Neural cell (in vitro differentiated cells): ENCODE measurements around the gene TPD52L1. TPM values are rescaled to one million over a fixed set of nuclear protein-coding genes. Genes with fewer than 3 reads are reported as not detected.

Experiments
- H2AFZ ChIP-seq: fragments of 200-600, 300-800 bp; sonication (generic), shearing (Covaris generic); 2 replicates; pipeline ENCODE4 v1.6.0; 2014; ENCODE audit warnings: low read depth, mild to moderate bottlenecking, antibody characterized with exemption, low read length, moderate library complexity
- H3F3A ChIP-seq: fragments of 200-600 bp; shearing (Covaris generic); 2 replicates; pipeline ENCODE4 v1.6.1; 2016; ENCODE audit warnings: mild to moderate bottlenecking, moderate library complexity, mixed read lengths, antibody characterized with exemption, low read length; ENCODE audit not compliant: insufficient read depth, poor library complexity, severe bottlenecking
- H3K27ac ChIP-seq: fragments of 200-600, 300-800 bp; sonication (generic), shearing (Covaris generic); 2 replicates; pipeline ENCODE4 v1.5.1; 2014; ENCODE audit warnings: mild to moderate bottlenecking, low read length, moderate library complexity
- H3K27me3 ChIP-seq: fragments of 300-800, 200-600 bp; sonication (generic), shearing (Covaris generic); 2 replicates; pipeline ENCODE4 v1.6.0; 2014; ENCODE audit warnings: mild to moderate bottlenecking, low read depth, low read length, moderate library complexity; ENCODE audit not compliant: insufficient read depth
- H3K36me3 ChIP-seq: fragments of 300-800, 200-600 bp; sonication (generic), shearing (Covaris generic); 2 replicates; pipeline ENCODE4 v1.5.1; 2014; ENCODE audit warnings: mild to moderate bottlenecking, antibody characterized with exemption, low read length, moderate library complexity; ENCODE audit not compliant: insufficient read depth
- H3K4me2 ChIP-seq: fragments of 300-800, 200-600 bp; sonication (generic), shearing (Covaris generic); 2 replicates; pipeline ENCODE4 v1.6.0; 2014; ENCODE audit warnings: mild to moderate bottlenecking, low read length
- H3K4me3 ChIP-seq: fragments of 300-800, 200-600 bp; sonication (generic), shearing (Covaris generic); 2 replicates; pipeline ENCODE4 v1.5.1; 2014; ENCODE audit warnings: mild to moderate bottlenecking, low read length, moderate library complexity
- H3K79me2 ChIP-seq: fragments of 200-600 bp; shearing (Covaris generic); replicated peaks from 2 replicates; pipeline ENCODE4 v1.6.0; 2014; ENCODE audit warnings: mild to moderate bottlenecking, low read length, moderate library complexity; ENCODE audit not compliant: insufficient read depth
- H3K9ac ChIP-seq: fragments of 300-800, 200-600 bp; sonication (generic), shearing (Covaris generic); 2 replicates; pipeline ENCODE4 v1.6.1; 2016; ENCODE audit warnings: mild to moderate bottlenecking, low read length, mixed read lengths
- H3K9me2 ChIP-seq: fragments of 200-600 bp; shearing (Covaris generic); 2 replicates; pipeline ENCODE4 v1.6.1; 2016; ENCODE audit warnings: mild to moderate bottlenecking, low read length, mixed read lengths; ENCODE audit not compliant: insufficient read depth
- H3K9me3 ChIP-seq: fragments of 200-600, 300-800 bp; sonication (generic), shearing (Covaris generic); 2 replicates; pipeline ENCODE4 v1.6.1; 2016; ENCODE audit warnings: mild to moderate bottlenecking, mixed run types, low read length, moderate library complexity, mixed read lengths
- H4K20me1 ChIP-seq: fragments of 200-600 bp; shearing (Covaris generic); 2 replicates; pipeline ENCODE4 v1.6.1; 2016; ENCODE audit warnings: mild to moderate bottlenecking, mixed run types; ENCODE audit not compliant: insufficient read depth
- EP300 ChIP-seq: fragments of 450-650 bp; conservative IDR thresholded peaks from 2 replicates; pipeline ENCODE4 v1.6.1; 2014; ENCODE audit warnings: antibody characterized with exemption, mild to moderate bottlenecking, moderate library complexity; ENCODE audit not compliant: poor library complexity, severe bottlenecking
- EZH2 ChIP-seq: fragments of 200-600, 300-800 bp; shearing (Covaris generic), sonication (generic); IDR thresholded peaks from 2 replicates; pipeline ENCODE4 v1.6.1; 2014; ENCODE audit warnings: antibody characterized with exemption, low read length, borderline replicate concordance, mild to moderate bottlenecking; ENCODE audit not compliant: insufficient read depth, poor library complexity, severe bottlenecking
- MXI1 ChIP-seq: fragments of 450-650 bp; conservative IDR thresholded peaks from 2 replicates; pipeline ENCODE4 v1.6.1; 2014; ENCODE audit warnings: antibody characterized with exemption, mild to moderate bottlenecking; ENCODE audit not compliant: poor library complexity, severe bottlenecking
- POLR2AphosphoS5 ChIP-seq: IDR thresholded peaks from 2 replicates; pipeline ENCODE4 v1.6.1; 2012
- RAD21 ChIP-seq: fragments of 450-650 bp; conservative IDR thresholded peaks from 2 replicates; pipeline ENCODE4 v1.6.1; 2014; ENCODE audit warnings: antibody characterized with exemption, mild to moderate bottlenecking, moderate library complexity
- SMC3 ChIP-seq: fragments of 450-650 bp; conservative IDR thresholded peaks from 2 replicates; pipeline ENCODE4 v1.6.1; 2014; ENCODE audit warnings: antibody characterized with exemption, mild to moderate bottlenecking, moderate library complexity; ENCODE audit not compliant: poor library complexity
- TAF1 ChIP-seq: IDR thresholded peaks from 2 replicates; pipeline ENCODE4 v1.6.1; 2012; ENCODE audit warnings: low read depth
- polyA plus RNA-seq: library from polyadenylated mRNA; depleted of rRNA; stranded (reverse); fragments of >200 nt; gene quantifications from 2 replicates; pipeline ENCODE4 v1.2.3, GENCODE V29; 2014
- TF ChIP-seq, protein P1 (sequence below): IDR thresholded peaks from 2 replicates; pipeline ENCODE4 v1.6.1; 2012; ENCODE audit warnings: borderline replicate concordance
- TF ChIP-seq, protein P2 (sequence below): fragments of 450-650 bp; IDR thresholded peaks from 2 replicates; pipeline ENCODE4 v1.5.1; 2014; ENCODE audit warnings: antibody characterized with exemption, mild to moderate bottlenecking, moderate library complexity; ENCODE audit not compliant: poor library complexity, severe bottlenecking

TPD52L1 gene
- polyA plus RNA-seq, 1 donor from 2014 or later: 8.9 TPM

DNA sequence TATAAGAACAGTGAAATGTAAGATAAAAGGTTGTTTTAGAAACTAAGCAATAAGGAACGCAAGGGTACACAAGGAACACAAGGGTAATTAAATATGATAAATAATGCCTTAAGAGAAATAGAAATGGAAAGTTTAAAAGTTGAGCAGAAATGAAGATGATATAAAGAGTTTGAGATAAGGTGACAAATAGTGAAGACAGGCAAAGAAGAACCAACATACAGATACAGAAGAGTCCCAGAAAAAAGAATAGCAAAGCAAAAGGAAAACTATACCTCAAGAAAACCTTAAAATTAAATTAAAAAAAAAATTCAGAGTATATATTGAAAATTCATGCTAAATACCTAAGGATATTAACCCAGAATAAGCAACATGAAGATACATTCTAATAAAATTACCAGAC lies 131.8 kb downstream of the TPD52L1 start:
- no peaks in the 10 kb centered on the region for H3K27me3 ChIP-seq

DNA sequence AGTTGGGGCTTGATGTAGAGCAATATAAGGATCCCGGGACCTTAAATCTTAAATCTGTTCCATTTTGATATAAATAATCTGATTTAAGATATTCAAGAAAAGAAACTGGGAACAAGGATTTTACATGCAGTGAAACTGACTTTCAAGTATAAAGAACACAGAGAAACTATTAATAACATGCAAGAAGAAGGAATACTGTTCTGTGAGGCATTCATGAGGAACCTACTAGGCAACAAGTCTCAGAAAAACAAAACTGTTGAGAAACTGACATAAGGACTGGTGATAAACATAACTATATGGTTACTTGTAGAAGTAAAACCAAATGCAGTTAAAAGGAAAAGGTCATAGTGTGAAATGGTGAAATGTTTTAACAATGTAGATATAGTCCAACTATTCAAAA lies 132.4 kb downstream of the TPD52L1 start:
- Histone ChIP-seq H3F3A (no peaks in the 10 kb centered on the region), H2AFZ (no peak overlapping the region), H3K9ac (no peak overlapping the region), H3K27me3 (no peaks in the 10 kb centered on the region), H3K9me3 (no peaks in the 10 kb centered on the region), H4K20me1 (no peaks in the 10 kb centered on the region), H3K27ac (no peak overlapping the region), H3K4me2 (no peak overlapping the region), H3K79me2 (no peaks in the 10 kb centered on the region), H3K36me3 (peaks cover 5% of the 10 kb centered on the region), H3K4me3 (no peak overlapping the region), H3K9me2 (no peaks in the 10 kb centered on the region)
- TF ChIP-seq POLR2AphosphoS5: no peak
- TF ChIP-seq SMC3: no peak
- no peak for TF ChIP-seq TAF1
- TF ChIP-seq, protein P1, sequence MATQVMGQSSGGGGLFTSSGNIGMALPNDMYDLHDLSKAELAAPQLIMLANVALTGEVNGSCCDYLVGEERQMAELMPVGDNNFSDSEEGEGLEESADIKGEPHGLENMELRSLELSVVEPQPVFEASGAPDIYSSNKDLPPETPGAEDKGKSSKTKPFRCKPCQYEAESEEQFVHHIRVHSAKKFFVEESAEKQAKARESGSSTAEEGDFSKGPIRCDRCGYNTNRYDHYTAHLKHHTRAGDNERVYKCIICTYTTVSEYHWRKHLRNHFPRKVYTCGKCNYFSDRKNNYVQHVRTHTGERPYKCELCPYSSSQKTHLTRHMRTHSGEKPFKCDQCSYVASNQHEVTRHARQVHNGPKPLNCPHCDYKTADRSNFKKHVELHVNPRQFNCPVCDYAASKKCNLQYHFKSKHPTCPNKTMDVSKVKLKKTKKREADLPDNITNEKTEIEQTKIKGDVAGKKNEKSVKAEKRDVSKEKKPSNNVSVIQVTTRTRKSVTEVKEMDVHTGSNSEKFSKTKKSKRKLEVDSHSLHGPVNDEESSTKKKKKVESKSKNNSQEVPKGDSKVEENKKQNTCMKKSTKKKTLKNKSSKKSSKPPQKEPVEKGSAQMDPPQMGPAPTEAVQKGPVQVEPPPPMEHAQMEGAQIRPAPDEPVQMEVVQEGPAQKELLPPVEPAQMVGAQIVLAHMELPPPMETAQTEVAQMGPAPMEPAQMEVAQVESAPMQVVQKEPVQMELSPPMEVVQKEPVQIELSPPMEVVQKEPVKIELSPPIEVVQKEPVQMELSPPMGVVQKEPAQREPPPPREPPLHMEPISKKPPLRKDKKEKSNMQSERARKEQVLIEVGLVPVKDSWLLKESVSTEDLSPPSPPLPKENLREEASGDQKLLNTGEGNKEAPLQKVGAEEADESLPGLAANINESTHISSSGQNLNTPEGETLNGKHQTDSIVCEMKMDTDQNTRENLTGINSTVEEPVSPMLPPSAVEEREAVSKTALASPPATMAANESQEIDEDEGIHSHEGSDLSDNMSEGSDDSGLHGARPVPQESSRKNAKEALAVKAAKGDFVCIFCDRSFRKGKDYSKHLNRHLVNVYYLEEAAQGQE: no peak
- TF ChIP-seq, protein P2, sequence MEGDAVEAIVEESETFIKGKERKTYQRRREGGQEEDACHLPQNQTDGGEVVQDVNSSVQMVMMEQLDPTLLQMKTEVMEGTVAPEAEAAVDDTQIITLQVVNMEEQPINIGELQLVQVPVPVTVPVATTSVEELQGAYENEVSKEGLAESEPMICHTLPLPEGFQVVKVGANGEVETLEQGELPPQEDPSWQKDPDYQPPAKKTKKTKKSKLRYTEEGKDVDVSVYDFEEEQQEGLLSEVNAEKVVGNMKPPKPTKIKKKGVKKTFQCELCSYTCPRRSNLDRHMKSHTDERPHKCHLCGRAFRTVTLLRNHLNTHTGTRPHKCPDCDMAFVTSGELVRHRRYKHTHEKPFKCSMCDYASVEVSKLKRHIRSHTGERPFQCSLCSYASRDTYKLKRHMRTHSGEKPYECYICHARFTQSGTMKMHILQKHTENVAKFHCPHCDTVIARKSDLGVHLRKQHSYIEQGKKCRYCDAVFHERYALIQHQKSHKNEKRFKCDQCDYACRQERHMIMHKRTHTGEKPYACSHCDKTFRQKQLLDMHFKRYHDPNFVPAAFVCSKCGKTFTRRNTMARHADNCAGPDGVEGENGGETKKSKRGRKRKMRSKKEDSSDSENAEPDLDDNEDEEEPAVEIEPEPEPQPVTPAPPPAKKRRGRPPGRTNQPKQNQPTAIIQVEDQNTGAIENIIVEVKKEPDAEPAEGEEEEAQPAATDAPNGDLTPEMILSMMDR: no peak
- TF ChIP-seq MXI1: no peak
- no peak for TF ChIP-seq EP300
- no peak for TF ChIP-seq EZH2
- no peak for TF ChIP-seq RAD21

More for the DNA sequence above, 131.8 kb downstream of the TPD52L1 start:
- no peak overlapping the region for H2AFZ ChIP-seq
- H3K36me3 ChIP-seq: peaks cover 5% of the 10 kb centered on the region
- no peaks in the 10 kb centered on the region for H4K20me1 ChIP-seq
- no peaks in the 10 kb centered on the region for H3K9me3 ChIP-seq
- H3K79me2 ChIP-seq: no peaks in the 10 kb centered on the region
- no peaks in the 10 kb centered on the region for H3F3A ChIP-seq
- H3K9ac ChIP-seq: no peak overlapping the region
- H3K9me2 ChIP-seq: no peaks in the 10 kb centered on the region
- no peak overlapping the region for H3K4me2 ChIP-seq
- TF ChIP-seq, protein P1: no peak
- TF ChIP-seq RAD21 (no peak), EP300 (no peak), EZH2 (no peak), TAF1 (no peak), SMC3 (no peak), MXI1 (no peak), POLR2AphosphoS5 (no peak)
- TF ChIP-seq, protein P2: no peak
- H3K4me3 ChIP-seq: no peak overlapping the region
- no peak overlapping the region for H3K27ac ChIP-seq
